ENCODE measurements around the gene E2F7. TPM values are rescaled to one million over a fixed set of nuclear protein-coding genes. Genes with fewer than 3 reads are reported as not detected.

The E2F7 gene
- total RNA-seq, 1 donor from 2014 or later: 26.2 TPM

- Mint-ChIP-seq H3K27me3 (ENCODE audit: low read depth, unreplicated experiment) (no peaks in the 10 kb centered on the region), H3K4me3 (ENCODE audit: unreplicated experiment) (no peak overlapping the region), H3K4me1 (ENCODE audit: low read depth, unreplicated experiment) (peaks cover 11% of the 10 kb centered on the region), H3K36me3 (ENCODE audit: low read depth, unreplicated experiment) (no peaks in the 10 kb centered on the region), H3K9me3 (ENCODE audit: unreplicated experiment) (peaks cover 7% of the 10 kb centered on the region), H3K27ac (ENCODE audit: unreplicated experiment) (no peak overlapping the region)
- H3K9ac ChIP-seq (ENCODE audit: low read length): no peak overlapping the region
- DNase-seq (ENCODE audit: low read depth) (no peak), FAIRE-seq (no peak)
- no peak overlapping the region for H2AFZ ChIP-seq (ENCODE audit: low read depth, low read length)
- TF ChIP-seq EZH2 (IDR thresholded peaks at IDR 0.05; ENCODE audit: insufficient read depth, low read length) (no peak), CTCF (IDR thresholded peaks at IDR 0.05; ENCODE audit: insufficient read depth, low read depth, low read length) (no peak)
- H3K4me2 ChIP-seq (ENCODE audit: low read length): no peak overlapping the region
- H3K36me3 ChIP-seq (ENCODE audit: insufficient read depth, low read length): no peaks in the 10 kb centered on the region
- H3K27ac ChIP-seq (ENCODE audit: low read depth, low read length): no peak overlapping the region
- H3K4me3 ChIP-seq (ENCODE audit: insufficient read depth, low read depth, low read length): no peak overlapping the region
- no peaks in the 10 kb centered on the region for H3K79me2 ChIP-seq (ENCODE audit: insufficient read depth, low read length)
- H3K27me3 ChIP-seq (ENCODE audit: insufficient read depth, low read length): no peaks in the 10 kb centered on the region
- H3K4me1 ChIP-seq (ENCODE audit: insufficient read depth, low read length): peaks cover 8% of the 10 kb centered on the region
- no peaks in the 10 kb centered on the region for H3K9me3 ChIP-seq (ENCODE audit: insufficient read depth, low read depth, low read length)
- no peaks in the 10 kb centered on the region for H4K20me1 ChIP-seq (ENCODE audit: insufficient read depth, low read length)
These were observed 24.4 kb upstream of the E2F7 start for GRCh38 chr12:77089686-77090220.

- no peaks in the 10 kb centered on the region for H4K20me1 ChIP-seq (ENCODE audit: insufficient read depth, low read length)
- no peak overlapping the region for H3K4me3 ChIP-seq (ENCODE audit: insufficient read depth, low read depth, low read length)
- no peaks in the 10 kb centered on the region for H3K9me3 ChIP-seq (ENCODE audit: insufficient read depth, low read depth, low read length)
- Mint-ChIP-seq H3K9me3 (ENCODE audit: unreplicated experiment) (peaks cover 2% of the 10 kb centered on the region), H3K27me3 (ENCODE audit: low read depth, unreplicated experiment) (no peaks in the 10 kb centered on the region), H3K36me3 (ENCODE audit: low read depth, unreplicated experiment) (no peaks in the 10 kb centered on the region), H3K27ac (ENCODE audit: unreplicated experiment) (peak overlapping the region; percentile 10), H3K4me1 (ENCODE audit: low read depth, unreplicated experiment) (peaks cover 11% of the 10 kb centered on the region), H3K4me3 (ENCODE audit: unreplicated experiment) (no peak overlapping the region)
- peak overlapping the region; percentile 41 for H3K4me2 ChIP-seq (ENCODE audit: low read length)
- peak overlapping the region; percentile 42 for H2AFZ ChIP-seq (ENCODE audit: low read depth, low read length)
- H3K27ac ChIP-seq (ENCODE audit: low read depth, low read length): peak overlapping the region; percentile 16
- peak; percentile 98 for DNase-seq (ENCODE audit: low read depth)
- no peaks in the 10 kb centered on the region for H3K27me3 ChIP-seq (ENCODE audit: insufficient read depth, low read length)
- H3K9ac ChIP-seq (ENCODE audit: low read length): peak overlapping the region; percentile 13
- FAIRE-seq: no peak
- H3K4me1 ChIP-seq (ENCODE audit: insufficient read depth, low read length): peaks cover 8% of the 10 kb centered on the region
- no peaks in the 10 kb centered on the region for H3K36me3 ChIP-seq (ENCODE audit: insufficient read depth, low read length)
- TF ChIP-seq CTCF (IDR thresholded peaks at IDR 0.05; ENCODE audit: insufficient read depth, low read depth, low read length) (no peak), EZH2 (IDR thresholded peaks at IDR 0.05; ENCODE audit: insufficient read depth, low read length) (no peak)
- no peaks in the 10 kb centered on the region for H3K79me2 ChIP-seq (ENCODE audit: insufficient read depth, low read length)
These were observed 22.1 kb upstream of the E2F7 start for GRCh38 chr12:77087427-77087826.

- Histone ChIP-seq H2AFZ (ENCODE audit: low read depth, low read length) (no peak overlapping the region), H3K36me3 (ENCODE audit: insufficient read depth, low read length) (no peaks in the 10 kb centered on the region), H3K4me2 (ENCODE audit: low read length) (no peak overlapping the region), H3K79me2 (ENCODE audit: insufficient read depth, low read length) (no peaks in the 10 kb centered on the region), H3K27me3 (ENCODE audit: insufficient read depth, low read length) (no peaks in the 10 kb centered on the region), H3K9me3 (ENCODE audit: insufficient read depth, low read depth, low read length) (no peaks in the 10 kb centered on the region), H3K4me3 (ENCODE audit: insufficient read depth, low read depth, low read length) (no peak overlapping the region), H3K4me1 (ENCODE audit: insufficient read depth, low read length) (no peaks in the 10 kb centered on the region), H4K20me1 (ENCODE audit: insufficient read depth, low read length) (no peaks in the 10 kb centered on the region), H3K27ac (ENCODE audit: low read depth, low read length) (no peak overlapping the region), H3K9ac (ENCODE audit: low read length) (no peak overlapping the region)
- FAIRE-seq (no peak), DNase-seq (ENCODE audit: low read depth) (no peak)
- peaks cover 4% of the 10 kb centered on the region for H3K9me3 Mint-ChIP-seq (ENCODE audit: unreplicated experiment)
- TF ChIP-seq CTCF (IDR thresholded peaks at IDR 0.05; ENCODE audit: insufficient read depth, low read depth, low read length) (no peak), EZH2 (IDR thresholded peaks at IDR 0.05; ENCODE audit: insufficient read depth, low read length) (no peak)
- no peak overlapping the region for H3K27ac Mint-ChIP-seq (ENCODE audit: unreplicated experiment)
- no peaks in the 10 kb centered on the region for H3K36me3 Mint-ChIP-seq (ENCODE audit: low read depth, unreplicated experiment)
- H3K4me3 Mint-ChIP-seq (ENCODE audit: unreplicated experiment): no peak overlapping the region
- H3K27me3 Mint-ChIP-seq (ENCODE audit: low read depth, unreplicated experiment): no peaks in the 10 kb centered on the region
- H3K4me1 Mint-ChIP-seq (ENCODE audit: low read depth, unreplicated experiment): peaks cover 1% of the 10 kb centered on the region
These were observed 16.7 kb upstream of the E2F7 start for GRCh38 chr12:77082021-77082420.
